ENCODE data around the gene LIMK1.

- TF ChIP-seq CTCF (IDR thresholded peaks at IDR 0.05; ENCODE audit: poor library complexity) (no peak), EZH2 (IDR thresholded peaks at IDR 0.05; ENCODE audit: borderline replicate concordance) (no peak)
Measured at GRCh38 chr7:74104702-74105101, 21.1 kb downstream of the LIMK1 start.
